Lower lobe of right lung (tissue), 2 donors: Measurements from ENCODE around the gene SEC63. TPM values are rescaled to one million over a fixed set of nuclear protein-coding genes. Genes with fewer than 3 reads are reported as not detected.

Experiments used
- ATAC-seq, 2 donors: fragments of 200-7000 bp; cut with Tn5 transposase; one replicate each; pipeline ENCODE4 v1.9.1; 2020 to 2022; ENCODE audit warnings: mild to moderate bottlenecking in 2 of 2, moderate library complexity in 2 of 2
- DNase-seq: peaks from one replicate; pipeline ENCODE4 v3.0.0-alpha.2; 2020
- H3K27ac ChIP-seq: fragments of 200-600 bp; one replicate; pipeline ENCODE4 v1.8.0; 2022
- H3K27me3 ChIP-seq: fragments of 200-600 bp; one replicate; pipeline ENCODE4 v1.8.0; 2022; ENCODE audit warnings: low read depth
- H3K36me3 ChIP-seq: fragments of 200-600 bp; one replicate; pipeline ENCODE4 v1.8.0; 2022; ENCODE audit warnings: mild to moderate bottlenecking
- H3K4me1 ChIP-seq: fragments of 200-600 bp; one replicate; pipeline ENCODE4 v1.8.0; 2022
- H3K4me3 ChIP-seq: fragments of 200-600 bp; one replicate; pipeline ENCODE4 v1.8.0; 2022; ENCODE audit warnings: mild to moderate bottlenecking
- H3K9me3 ChIP-seq: fragments of 200-600 bp; one replicate; pipeline ENCODE4 v1.8.0; 2022
- CTCF ChIP-seq: fragments of 200-600 bp; IDR thresholded peaks from one replicate; pipeline ENCODE4 v1.8.0; 2022; ENCODE audit warnings: antibody characterized with exemption, mild to moderate bottlenecking
- intact Hi-C: fragments of 100-400 bp; cut with DNase I; formaldehyde crosslinking; loops from one replicate; pipeline ENCODE4 v1.11.0; 2022
- total RNA-seq: library from RNA; stranded (reverse); fragmentation: NEBNext Ultra II Directional; extraction: Animal tissue kit (Norgen Biotek cat#: 25700); gene quantifications from one replicate; pipeline ENCODE4 v1.2.1, GENCODE V29; 2021
- donor health status: DM: no; HTN: yes; CAD: no; lungs with severe emphysema.

SEC63 gene
- total RNA-seq, 1 donor from 2014 or later = 96.5 TPM

- DNase-seq (no peak), ATAC-seq (no peak)
- Histone ChIP-seq H3K36me3 (no peaks in the 10 kb centered on the region), H3K4me1 (no peaks in the 10 kb centered on the region), H3K27me3 (no peaks in the 10 kb centered on the region), H3K4me3 (no peak overlapping the region), H3K9me3 (no peaks in the 10 kb centered on the region), H3K27ac (no peak overlapping the region)
- no peak for TF ChIP-seq CTCF
- intact Hi-C loops = no loop called here
Measured at GRCh38 chr6:107972413-107973096, 14.5 kb upstream of the SEC63 start.

GRCh38 chr6:107971181-107971580 lies 13.2 kb upstream of the SEC63 start:
- DNase-seq = no peak
- no peaks in the 10 kb centered on the region for H3K36me3 ChIP-seq
- no peaks in the 10 kb centered on the region for H3K9me3 ChIP-seq
- no peak for ATAC-seq
- no peak for TF ChIP-seq CTCF
- H3K4me3 ChIP-seq = no peak overlapping the region
- no peaks in the 10 kb centered on the region for H3K4me1 ChIP-seq
- H3K27me3 ChIP-seq = no peaks in the 10 kb centered on the region
- intact Hi-C loops = no loop called here
- H3K27ac ChIP-seq = no peak overlapping the region

- intact Hi-C loops = no loop called here
- ATAC-seq (no peak), DNase-seq (no peak)
- no peak overlapping the region for H3K27ac ChIP-seq
- no peak overlapping the region for H3K4me3 ChIP-seq
- H3K9me3 ChIP-seq = no peaks in the 10 kb centered on the region
- no peaks in the 10 kb centered on the region for H3K27me3 ChIP-seq
- no peaks in the 10 kb centered on the region for H3K36me3 ChIP-seq
- no peak for TF ChIP-seq CTCF
- H3K4me1 ChIP-seq = no peaks in the 10 kb centered on the region
Measured at GRCh38 chr6:107970255-107970654, 12.2 kb upstream of the SEC63 start.

- intact Hi-C loops = no loop called here
- Histone ChIP-seq H3K4me3 (no peak overlapping the region), H3K27me3 (no peaks in the 10 kb centered on the region), H3K9me3 (no peaks in the 10 kb centered on the region), H3K36me3 (no peaks in the 10 kb centered on the region), H3K27ac (no peak overlapping the region), H3K4me1 (no peaks in the 10 kb centered on the region)
- DNase-seq (no peak), ATAC-seq (no peak)
- TF ChIP-seq CTCF = no peak
Measured at GRCh38 chr6:107968081-107968480, 10.1 kb upstream of the SEC63 start.

GRCh38 chr6:107965746-107966145 lies 7.7 kb upstream of the SEC63 start:
- TF ChIP-seq CTCF = no peak
- no peaks in the 10 kb centered on the region for H3K27me3 ChIP-seq
- no peaks in the 10 kb centered on the region for H3K36me3 ChIP-seq
- H3K27ac ChIP-seq = no peak overlapping the region
- intact Hi-C loops = no loop called here
- no peaks in the 10 kb centered on the region for H3K4me1 ChIP-seq
- H3K4me3 ChIP-seq = no peak overlapping the region
- DNase-seq = no peak
- no peak for ATAC-seq
- no peaks in the 10 kb centered on the region for H3K9me3 ChIP-seq
